ENCODE data around the gene GPR152. TPM values are rescaled to one million over a fixed set of nuclear protein-coding genes. Genes with fewer than 3 reads are reported as not detected.

Gene GPR152
- total and polyA plus RNA-seq, 2 of the 8 experiments (the other 6 are each of a cell fraction or from before 2014, with no cell fraction given), result not detected

GRCh38 chr11:67409781-67410368 is 42.7 kb downstream of the GPR152 start:
- Histone ChIP-seq H2BK5ac (ENCODE audit: low read depth, low read length) (peak overlapping the region; percentile 44; the same call in 1 of the 2 replicates), H2BK15ac (ENCODE audit: low read length) (peak overlapping the region; percentile 98; the same call in 1 of the 2 replicates), H2AK5ac (ENCODE audit: low read depth, low read length) (0 out of 2 replicates have a peak overlapping the region, but pooled peaks have one; percentile 6), H3K18ac (ENCODE audit: extremely low read depth, low read length) (peak overlapping the region; percentile 71), H3K4ac (replicated peaks; ENCODE audit: insufficient read length, low read depth, low read length) (peak overlapping the region; percentile 60), H3K23me2 (ENCODE audit: low read depth, low read length) (no peaks in the 10 kb centered on the region), H3K9me3 (ENCODE audit: insufficient read depth in 2 of 2, low read depth in 1 of 2, low read length in 1 of 2) (no peaks in the 10 kb centered on the region), H4K91ac (replicated peaks; ENCODE audit: insufficient read length, low read length) (peak overlapping the region; percentile 96), H2BK20ac (ENCODE audit: low read length) (no peak overlapping the region), H4K5ac (ENCODE audit: insufficient read length, low read depth, low read length) (peak overlapping the region; percentile 69), H2AFZ (ENCODE audit: low read length) (no peak overlapping the region; the same call in 1 of the 2 replicates), H3K27ac (ENCODE audit: low read depth, low read length) (no peak overlapping the region), H3K79me2 (ENCODE audit: control insufficient read depth in 1 of 2, insufficient read depth in 2 of 2, low read length in 2 of 2) (no peaks in the 10 kb centered on the region), H3K79me1 (ENCODE audit: low read depth, low read length) (no peaks in the 10 kb centered on the region), H3K23ac (ENCODE audit: insufficient read length) (no peak overlapping the region), H3K56ac (replicated peaks; ENCODE audit: insufficient read length, low read depth, low read length) (no peak overlapping the region), H3K27me3 (replicated peaks in 1 of 4; ENCODE audit: control insufficient read depth in 3 of 4, extremely low read depth in 1 of 4, insufficient read depth in 3 of 4, low read length in 3 of 4) (peaks cover 0 to 16% (median 5%) of the 10 kb centered on the region in 4 experiments; a peak in 4 of 7 replicates), H3K4me2 (ENCODE audit: insufficient read depth in 1 of 2, low read depth in 2 of 2, low read length in 2 of 2) (peak overlapping the region; percentile 23 to 36; a peak in 2 of 4 replicates), H3K36me3 (ENCODE audit: control insufficient read depth in 2 of 4, insufficient read depth in 4 of 4, low read length in 3 of 4) (no peaks in the 10 kb centered on the region), H3K9ac (replicated peaks in 1 of 4; ENCODE audit: extremely low read depth in 1 of 4, low read depth in 3 of 4, low read length in 3 of 4) (no peak overlapping the region), H3K4me3 (ENCODE audit: extremely low read depth in 1 of 4, insufficient read depth in 2 of 4, low read depth in 3 of 4, low read length in 4 of 4) (no peak overlapping the region), H4K8ac (ENCODE audit: extremely low read depth, insufficient read depth, low read length) (peak overlapping the region; percentile 73), H2BK120ac (replicated peaks; ENCODE audit: low read depth, low read length) (no peak overlapping the region), H4K20me1 (replicated peaks in 1 of 2; ENCODE audit: control insufficient read depth in 1 of 2, insufficient read depth in 2 of 2, low read length in 2 of 2) (no peaks in the 10 kb centered on the region), H3K4me1 (replicated peaks in 1 of 4; ENCODE audit: control insufficient read depth in 3 of 4, insufficient read depth in 4 of 4, low read length in 3 of 4) (peaks cover 0 to 11% (median 7%) of the 10 kb centered on the region in 4 experiments; a peak in 5 of 7 replicates), H3K14ac (ENCODE audit: insufficient read length) (no peak overlapping the region), H2BK12ac (ENCODE audit: low read depth, low read length) (peak overlapping the region; percentile 87; the same call in 1 of the 2 replicates)
- ChIA-PET CTCF (ENCODE audit: partially characterized antibody) (no interaction called here), POLR2A (ENCODE audit: partially characterized antibody) (interaction anchor here (1.2 kb wide), 1 partner anchor 9 kb away, joined by 6 read pairs; no protein-coding TSS in a partner anchor)
- FAIRE-seq (no peak), DNase-seq (ENCODE audit: low read depth in 1 of 2, low spot score in 2 of 2) (peak; percentile 56 to 80)
- TF ChIP-seq POLR2AphosphoS5 (IDR thresholded peaks at IDR 0.05; ENCODE audit: low read depth, low read length), result no peak
- 0 out of 2 replicates have a peak, but pooled peaks have one; percentile 32 for TF ChIP-seq TAF1 (IDR thresholded peaks at IDR 0.05; ENCODE audit: low read depth, low read length)
- TF ChIP-seq SP1 (IDR thresholded peaks at IDR 0.05; ENCODE audit: low read depth, low read length), result peak; percentile 25; the same call in 1 of the 2 replicates
- TF ChIP-seq MAFK (IDR thresholded peaks at IDR 0.05; ENCODE audit: low read depth, low read length), result no peak
- 60% methylated on average over 10 of the region's 13 CpGs; no CpG with 5 or more reads in 1 of the 2 experiments for WGBS, 2 experiments (ENCODE audit: extremely low coverage in 1 of 2, insufficient coverage in 1 of 2, insufficient read length in 1 of 2, insufficient replicate concordance in 2 of 2, low coverage in 1 of 2, low lambda C conversion rate in 2 of 2, missing lambda C conversion rate in 1 of 2)

Measured in H1 (cell line).